ENCODE measurements around the gene C6.

Gene C6

DNA sequence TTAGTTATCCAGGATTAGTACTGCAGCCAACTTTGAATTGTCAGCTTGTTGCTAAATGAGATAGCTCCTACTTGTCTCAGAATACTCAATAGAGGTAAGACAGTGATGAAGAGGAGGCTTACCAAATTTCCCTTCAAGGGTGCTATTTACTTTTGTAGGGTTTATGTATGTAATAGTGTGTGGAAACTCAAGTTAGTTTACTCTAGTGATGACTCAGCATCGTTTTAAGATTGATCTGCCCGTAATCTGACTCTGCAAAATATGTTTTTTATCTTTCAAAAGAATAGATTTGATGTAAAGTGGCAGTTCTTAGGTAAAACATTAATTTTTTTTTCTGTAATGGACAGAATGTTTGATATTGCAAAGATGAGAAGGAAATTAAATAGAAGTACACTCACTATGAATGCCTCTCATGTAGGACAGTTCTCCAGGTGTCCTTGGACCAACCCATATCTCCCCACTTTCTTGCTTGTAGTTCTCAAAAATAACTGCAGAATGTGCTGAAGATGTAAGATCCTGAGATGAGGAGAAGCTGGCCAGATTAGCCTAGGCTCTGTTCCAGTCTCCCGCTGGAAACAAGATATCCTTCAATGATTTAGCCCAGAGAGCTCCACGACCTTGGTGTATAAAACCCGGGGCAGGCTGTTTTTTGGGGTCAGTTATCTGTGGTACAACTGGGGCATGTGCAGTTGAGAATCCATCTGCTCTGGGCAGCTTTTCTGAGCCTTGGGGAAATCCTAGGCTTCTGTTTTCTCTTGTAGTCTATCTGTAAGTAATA lies 117.8 kb downstream of the C6 start:
- TF ChIP-seq JUND (IDR thresholded peaks at IDR 0.05; ENCODE audit: low read depth): no peak
- DNase-seq (ENCODE audit: low read depth in 1 of 2, low spot score in 1 of 2): no peak
- in situ Hi-C loops (cut with HindIII; ENCODE audit: low pct_unique_long_range_greater_than_20kb, low sequenced_read_pairs): no loop called here

DNA sequence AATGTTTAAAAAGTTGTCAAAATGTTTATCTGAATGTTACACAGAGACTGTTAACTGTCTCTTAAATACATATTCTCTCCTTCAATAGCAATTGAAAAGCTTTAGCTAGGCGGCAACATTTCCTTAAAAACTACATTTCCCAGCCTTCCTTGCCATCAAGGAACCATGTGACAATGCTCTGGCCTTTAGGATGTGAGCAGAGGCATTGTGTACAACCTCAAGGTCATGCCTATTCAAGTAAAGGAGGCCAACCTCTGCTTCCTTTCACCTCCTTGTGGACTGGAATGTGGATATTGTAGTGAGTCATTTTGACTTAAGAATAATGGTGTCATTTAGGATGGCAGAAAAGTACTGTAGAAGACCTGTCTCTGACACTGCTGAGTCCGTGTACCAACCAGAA lies 118.5 kb downstream of the C6 start:
- no peak for TF ChIP-seq JUND (IDR thresholded peaks at IDR 0.05; ENCODE audit: low read depth)
- in situ Hi-C loops (cut with HindIII; ENCODE audit: low pct_unique_long_range_greater_than_20kb, low sequenced_read_pairs): no loop called here
- DNase-seq (ENCODE audit: low read depth in 1 of 2, low spot score in 1 of 2): peak in 1 of 2 experiments; percentile 9

DNA sequence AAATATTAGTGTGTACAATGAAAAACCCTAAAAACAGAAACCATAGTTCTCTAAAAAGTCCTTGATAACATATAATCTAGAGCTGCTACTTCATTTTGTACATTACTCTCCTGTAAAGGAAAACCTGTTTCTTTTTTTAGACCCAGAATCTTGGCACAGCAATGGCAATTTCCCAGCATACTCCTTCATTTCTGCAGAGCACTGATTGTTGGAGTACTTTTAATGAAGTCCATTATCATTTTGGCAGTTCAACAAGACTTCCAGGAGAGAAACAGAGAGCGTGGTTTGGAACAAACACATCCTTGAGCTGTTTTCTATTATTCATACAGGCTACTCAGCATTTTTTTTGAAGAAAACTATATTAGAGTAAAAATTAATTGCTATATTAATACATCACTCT lies 119.5 kb downstream of the C6 start:
- no peak for TF ChIP-seq JUND (IDR thresholded peaks at IDR 0.05; ENCODE audit: low read depth)
- DNase-seq (ENCODE audit: low read depth in 1 of 2, low spot score in 1 of 2): no peak
- in situ Hi-C loops (cut with HindIII; ENCODE audit: low pct_unique_long_range_greater_than_20kb, low sequenced_read_pairs): no loop called here

Measured in T47D (cell line).